ENCODE measurements around the gene CYP1A1. TPM values are rescaled to one million over a fixed set of nuclear protein-coding genes. Genes with fewer than 3 reads are reported as not detected.

CYP1A1 gene
- total and polyA plus RNA-seq, 2 of the 4 experiments (the other 2 are of a cell fraction): under 0.01 to 0.03 TPM

- Histone ChIP-seq H2BK5ac (ENCODE audit: low read depth, low read length, poor library complexity, severe bottlenecking) (no peak overlapping the region), H2BK15ac (ENCODE audit: low read depth, low read length) (no peak overlapping the region), H3K9me1 (ENCODE audit: insufficient read depth, low read length) (no peaks in the 10 kb centered on the region), H2AK5ac (ENCODE audit: low read depth, low read length) (no peak overlapping the region), H4K20me1 (ENCODE audit: insufficient read depth, low read length) (peaks cover 35% of the 10 kb centered on the region), H3K23ac (ENCODE audit: low read depth, low read length) (no peak overlapping the region), H3K9ac (ENCODE audit: low read depth, low read length) (no peak overlapping the region), H3K9me3 (ENCODE audit: control insufficient read depth, insufficient read depth, low read length) (no peaks in the 10 kb centered on the region), H3K79me1 (ENCODE audit: low read depth in 1 of 2, low read length in 2 of 2) (peaks cover 10 to 56% of the 10 kb centered on the region in 2 experiments), H3K4me1 (ENCODE audit: control insufficient read depth, insufficient read depth, low read length) (no peaks in the 10 kb centered on the region), H2AK9ac (replicated peaks; ENCODE audit: low read depth, low read length, poor library complexity) (no peak overlapping the region), H2BK120ac (ENCODE audit: low read depth, low read length) (no peak overlapping the region), H3K4ac (ENCODE audit: low read depth, low read length) (no peak overlapping the region), H3K56ac (ENCODE audit: extremely low read depth, insufficient read depth, low read length) (no peak overlapping the region), H4K91ac (ENCODE audit: insufficient read depth, low read depth, low read length) (no peak overlapping the region), H2BK20ac (ENCODE audit: low read depth, low read length) (no peak overlapping the region), H3K27me3 (ENCODE audit: control insufficient read depth, insufficient read depth, low read length) (no peaks in the 10 kb centered on the region), H3K27ac (ENCODE audit: insufficient read depth, low read length) (no peak overlapping the region), H3K36me3 (ENCODE audit: control insufficient read depth, insufficient read depth, low read length) (peaks cover 1% of the 10 kb centered on the region; the same call in 1 of the 2 replicates), H4K5ac (ENCODE audit: low read depth, low read length) (no peak overlapping the region), H3K4me2 (ENCODE audit: low read depth, low read length) (no peak overlapping the region), H3K4me3 (ENCODE audit: insufficient read depth, low read depth, low read length) (no peak overlapping the region), H2AFZ (replicated peaks; ENCODE audit: low read length, poor library complexity) (no peak overlapping the region), H3K18ac (ENCODE audit: low read depth, low read length) (no peak overlapping the region), H3K14ac (replicated peaks; ENCODE audit: low read depth, low read length) (no peak overlapping the region), H4K8ac (ENCODE audit: low read depth in 2 of 2, low read length in 2 of 2) (no peak overlapping the region)
- no TSS peak for BruUV-seq (replicated peaks)
- POLR2A ChIA-PET (ENCODE audit: unreplicated experiment): no interaction called here
- CTCF ChIA-PET: no interaction called here
- peak; percentile 23 for DNase-seq
- no CpG with 5 or more reads among the region's 2 CpGs for WGBS, 2 experiments (ENCODE audit: extremely low coverage in 2 of 2, insufficient read length in 1 of 2)
- dilution Hi-C loops (cut with HindIII; ENCODE audit: low sequenced_read_pairs, unreplicated experiment): no loop called here
- intact Hi-C loops (cut with micrococcal nuclease): loop anchor here (5.0 kb wide), 1 partner anchor 33 kb away; no protein-coding TSS in a partner anchor
- in situ Hi-C loops (cut with MboI; ENCODE audit: low sequenced_read_pairs): no loop called here
- ATAC-seq (ENCODE audit: low read depth): no peak; the same call in 1 of the 2 replicates
- TF ChIP-seq RAD21 (IDR thresholded peaks at IDR 0.05; ENCODE audit: low read length) (no peak), FOS (IDR thresholded peaks at IDR 0.05; ENCODE audit: low read depth, low read length) (no peak), NFE2L2 (IDR thresholded peaks at IDR 0.05; ENCODE audit: low read depth, low read length) (no peak), RCOR1 (IDR thresholded peaks at IDR 0.05; ENCODE audit: insufficient replicate concordance, low read length) (no peak), CEBPB (IDR thresholded peaks at IDR 0.05; ENCODE audit: low read depth, low read length) (no peak), RFX5 (IDR thresholded peaks at IDR 0.05; ENCODE audit: low read depth, low read length) (no peak), MAFK (IDR thresholded peaks at IDR 0.05; ENCODE audit: low read depth, low read length) (no peak), POLR2A (IDR thresholded peaks at IDR 0.05; ENCODE audit: low read depth, low read length) (no peak)
- TF ChIP-seq, protein P1, sequence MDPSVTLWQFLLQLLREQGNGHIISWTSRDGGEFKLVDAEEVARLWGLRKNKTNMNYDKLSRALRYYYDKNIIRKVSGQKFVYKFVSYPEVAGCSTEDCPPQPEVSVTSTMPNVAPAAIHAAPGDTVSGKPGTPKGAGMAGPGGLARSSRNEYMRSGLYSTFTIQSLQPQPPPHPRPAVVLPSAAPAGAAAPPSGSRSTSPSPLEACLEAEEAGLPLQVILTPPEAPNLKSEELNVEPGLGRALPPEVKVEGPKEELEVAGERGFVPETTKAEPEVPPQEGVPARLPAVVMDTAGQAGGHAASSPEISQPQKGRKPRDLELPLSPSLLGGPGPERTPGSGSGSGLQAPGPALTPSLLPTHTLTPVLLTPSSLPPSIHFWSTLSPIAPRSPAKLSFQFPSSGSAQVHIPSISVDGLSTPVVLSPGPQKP (IDR thresholded peaks at IDR 0.05; ENCODE audit: borderline replicate concordance, low read depth, low read length): no peak
These were observed 44.9 kb downstream of the CYP1A1 start for GRCh38 chr15:74680456-74680855.

All from IMR-90 (cell line).